ENCODE results near the gene TSPAN5. TPM values are rescaled to one million over a fixed set of nuclear protein-coding genes. Genes with fewer than 3 reads are reported as not detected.

TSPAN5 gene
- total RNA-seq, 2 donors from 2014 or later, result 7.9 to 48.5 TPM

GRCh38 chr4:98661371-98662054 lies 3.1 kb upstream of the TSPAN5 start:
- no peaks in the 10 kb centered on the region for H3K27me3 ChIP-seq (replicated peaks; ENCODE audit: insufficient read depth)
- intact Hi-C loops (cut with DNase I), result no loop called here
- no peaks in the 10 kb centered on the region for H3K36me3 ChIP-seq
- H3K9me3 ChIP-seq, result no peaks in the 10 kb centered on the region
- no peak overlapping the region for H3K4me3 ChIP-seq
- no peak overlapping the region for H3K27ac ChIP-seq
- 25% methylated on average over 3 of the region's 3 CpGs for WGBS
- TF ChIP-seq, protein P1, sequence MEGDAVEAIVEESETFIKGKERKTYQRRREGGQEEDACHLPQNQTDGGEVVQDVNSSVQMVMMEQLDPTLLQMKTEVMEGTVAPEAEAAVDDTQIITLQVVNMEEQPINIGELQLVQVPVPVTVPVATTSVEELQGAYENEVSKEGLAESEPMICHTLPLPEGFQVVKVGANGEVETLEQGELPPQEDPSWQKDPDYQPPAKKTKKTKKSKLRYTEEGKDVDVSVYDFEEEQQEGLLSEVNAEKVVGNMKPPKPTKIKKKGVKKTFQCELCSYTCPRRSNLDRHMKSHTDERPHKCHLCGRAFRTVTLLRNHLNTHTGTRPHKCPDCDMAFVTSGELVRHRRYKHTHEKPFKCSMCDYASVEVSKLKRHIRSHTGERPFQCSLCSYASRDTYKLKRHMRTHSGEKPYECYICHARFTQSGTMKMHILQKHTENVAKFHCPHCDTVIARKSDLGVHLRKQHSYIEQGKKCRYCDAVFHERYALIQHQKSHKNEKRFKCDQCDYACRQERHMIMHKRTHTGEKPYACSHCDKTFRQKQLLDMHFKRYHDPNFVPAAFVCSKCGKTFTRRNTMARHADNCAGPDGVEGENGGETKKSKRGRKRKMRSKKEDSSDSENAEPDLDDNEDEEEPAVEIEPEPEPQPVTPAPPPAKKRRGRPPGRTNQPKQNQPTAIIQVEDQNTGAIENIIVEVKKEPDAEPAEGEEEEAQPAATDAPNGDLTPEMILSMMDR (IDR thresholded peaks at IDR 0.05), result no peak
- TF ChIP-seq POLR2AphosphoS5 (IDR thresholded peaks at IDR 0.05) (no peak), POLR2A (IDR thresholded peaks at IDR 0.05) (no peak)
- no peak for DNase-seq (ENCODE audit: low spot score)
- H3K4me1 ChIP-seq (replicated peaks), result no peaks in the 10 kb centered on the region

- TF ChIP-seq POLR2A (IDR thresholded peaks at IDR 0.05) (peak; percentile 25), POLR2AphosphoS5 (IDR thresholded peaks at IDR 0.05) (peak; percentile 22)
- TF ChIP-seq, protein P1 (IDR thresholded peaks at IDR 0.05), result no peak
- no peaks in the 10 kb centered on the region for H3K27me3 ChIP-seq (replicated peaks; ENCODE audit: insufficient read depth)
- H3K27ac ChIP-seq, result no peak overlapping the region
- H3K4me1 ChIP-seq (replicated peaks), result no peaks in the 10 kb centered on the region
- no peak for DNase-seq (ENCODE audit: low spot score)
- intact Hi-C loops (cut with DNase I), result loop anchor here (2.0 to 10.0 kb wide), 2 partner anchors 193 to 265 kb away; partner anchors contain the start of gene EIF4E
- no peaks in the 10 kb centered on the region for H3K9me3 ChIP-seq
- no peaks in the 10 kb centered on the region for H3K36me3 ChIP-seq
- no peak overlapping the region for H3K4me3 ChIP-seq
- 69% methylated on average over 7 of the region's 7 CpGs for WGBS
These were observed 1.5 kb upstream of the TSPAN5 start for GRCh38 chr4:98659741-98660462.

GRCh38 chr4:98659106-98659592 lies 738 bp upstream of the TSPAN5 start:
- Histone ChIP-seq H3K9me3 (no peaks in the 10 kb centered on the region), H3K36me3 (no peaks in the 10 kb centered on the region), H3K27me3 (replicated peaks; ENCODE audit: insufficient read depth) (no peaks in the 10 kb centered on the region), H3K27ac (peak overlapping the region; percentile 62 to 73), H3K4me3 (peak overlapping the region; percentile 50 to 63), H3K4me1 (replicated peaks) (no peaks in the 10 kb centered on the region)
- no peak for TF ChIP-seq POLR2AphosphoS5 (IDR thresholded peaks at IDR 0.05)
- TF ChIP-seq, protein P1 (IDR thresholded peaks at IDR 0.05), result no peak
- no peak for TF ChIP-seq POLR2A (IDR thresholded peaks at IDR 0.05)
- WGBS, result 15% methylated on average over 17 of the region's 17 CpGs
- DNase-seq (ENCODE audit: low spot score), result no peak
- intact Hi-C loops (cut with DNase I), result loop anchor here (2.0 to 10.0 kb wide), 2 partner anchors 192 to 266 kb away; partner anchors contain the start of gene EIF4E

DNA sequence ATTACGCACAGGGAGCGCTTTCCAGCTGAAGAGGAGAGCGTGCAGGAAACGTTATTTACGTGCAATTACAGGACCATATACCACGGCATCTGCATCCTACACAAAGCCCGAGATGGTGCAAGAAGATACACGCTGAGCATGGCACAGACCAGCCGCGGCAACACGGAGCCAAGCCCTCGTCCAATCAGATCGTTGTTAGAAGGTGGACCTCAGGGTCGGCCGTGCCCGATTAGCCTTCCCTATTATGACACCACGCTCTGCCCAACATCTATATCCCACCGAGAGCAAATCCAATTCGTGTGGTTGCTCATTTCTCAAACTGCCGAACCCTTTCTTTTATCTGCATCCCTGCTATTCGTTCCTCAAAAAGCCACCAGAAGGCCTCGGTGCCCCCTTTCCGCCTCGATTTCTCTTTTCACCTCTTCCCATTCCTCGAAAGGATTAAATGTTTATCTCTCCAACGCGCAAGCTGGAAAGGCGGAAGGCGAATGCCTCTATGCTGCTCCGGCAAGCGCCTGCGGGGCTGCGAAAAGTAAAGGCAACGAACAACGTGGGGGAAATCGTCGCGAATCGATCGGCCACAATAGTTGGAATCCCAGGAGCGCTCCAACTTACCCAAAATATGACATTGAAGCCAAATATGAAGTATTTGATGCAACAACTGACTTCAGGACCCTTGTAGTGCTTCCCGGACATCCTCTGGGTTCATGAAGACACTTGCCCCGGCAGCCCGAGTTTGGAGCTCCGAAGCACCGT lies 702 bp downstream of the TSPAN5 start:
- Histone ChIP-seq H3K9me3 (no peaks in the 10 kb centered on the region), H3K27ac (peak overlapping the region; percentile 31 to 49), H3K4me3 (peak overlapping the region; percentile 50 to 63), H3K4me1 (replicated peaks) (no peaks in the 10 kb centered on the region), H3K36me3 (no peaks in the 10 kb centered on the region), H3K27me3 (replicated peaks; ENCODE audit: insufficient read depth) (no peaks in the 10 kb centered on the region)
- no peak for DNase-seq (ENCODE audit: low spot score)
- under 1% methylated on average over 46 of the region's 46 CpGs for WGBS
- intact Hi-C loops (cut with DNase I), result loop anchor here (2.0 to 10.0 kb wide), 2 partner anchors 191 to 267 kb away; partner anchors contain the start of gene EIF4E
- TF ChIP-seq POLR2A (IDR thresholded peaks at IDR 0.05) (no peak), POLR2AphosphoS5 (IDR thresholded peaks at IDR 0.05) (no peak)
- TF ChIP-seq, protein P1 (IDR thresholded peaks at IDR 0.05), result no peak

Data from prostate gland (tissue), 2 donors.